ENCODE data around the gene PROX1.

Gene PROX1

GRCh38 chr1:213999732-214000131 is 12.0 kb downstream of the PROX1 start:
- WGBS (ENCODE audit: extremely low coverage, insufficient coverage, insufficient read length), result no CpG with 5 or more reads among the region's 2 CpGs
- DNase-seq, result no peak

GRCh38 chr1:214002060-214002459 is 14.3 kb downstream of the PROX1 start:
- Histone ChIP-seq H3K23ac (ENCODE audit: low read length) (no peak overlapping the region), H2BK12ac (ENCODE audit: low read length) (no peak overlapping the region), H3K4me3 (ENCODE audit: low read depth, low read length) (no peak overlapping the region), H3K4ac (ENCODE audit: low read depth, low read length) (no peak overlapping the region), H2AK5ac (ENCODE audit: low read length) (no peak overlapping the region), H3K27ac (ENCODE audit: low read depth, low read length) (no peak overlapping the region), H2BK120ac (ENCODE audit: insufficient read depth, low read length, poor library complexity) (no peak overlapping the region), H3K79me1 (ENCODE audit: low read length) (no peaks in the 10 kb centered on the region), H3K4me1 (ENCODE audit: control insufficient read depth in 1 of 2, insufficient read depth in 2 of 2, low read length in 2 of 2) (no peaks in the 10 kb centered on the region), H3K79me2 (ENCODE audit: control insufficient read depth, insufficient read depth, low read length, poor library complexity) (no peaks in the 10 kb centered on the region), H4K91ac (ENCODE audit: low read depth, low read length) (no peak overlapping the region), H3K9me3 (ENCODE audit: insufficient read depth, low read depth, low read length) (peaks cover 2% of the 10 kb centered on the region), H3K27me3 (ENCODE audit: insufficient read depth, low read length) (no peaks in the 10 kb centered on the region), H4K8ac (ENCODE audit: low read depth, low read length) (no peak overlapping the region), H3K14ac (ENCODE audit: low read length) (no peak overlapping the region), H2BK5ac (ENCODE audit: low read depth, low read length, poor library complexity) (no peak overlapping the region), H3K18ac (ENCODE audit: low read length) (no peak overlapping the region), H3K36me3 (ENCODE audit: control insufficient read depth in 1 of 2, insufficient read depth in 2 of 2, low read length in 2 of 2) (peaks cover 13 to 14% of the 10 kb centered on the region in 2 experiments), H3K9ac (ENCODE audit: low read length) (no peak overlapping the region), H3K4me2 (ENCODE audit: low read length) (no peak overlapping the region), H2AFZ (ENCODE audit: insufficient read depth, low read length, poor library complexity) (no peak overlapping the region), H4K12ac (ENCODE audit: low read depth, low read length) (no peak overlapping the region)
- no CpG with 5 or more reads among the region's 6 CpGs for WGBS (ENCODE audit: extremely low coverage, insufficient coverage, insufficient read length)
- DNase-seq, result no peak

More at GRCh38 chr1:213999732-214000131, 12.0 kb downstream of the PROX1 start:
- Histone ChIP-seq H3K23ac (ENCODE audit: low read length) (peak overlapping the region; percentile 27), H2AFZ (ENCODE audit: insufficient read depth, low read length, poor library complexity) (no peak overlapping the region), H2BK5ac (ENCODE audit: low read depth, low read length, poor library complexity) (no peak overlapping the region), H4K12ac (ENCODE audit: low read depth, low read length) (no peak overlapping the region), H3K79me2 (ENCODE audit: control insufficient read depth, insufficient read depth, low read length, poor library complexity) (no peaks in the 10 kb centered on the region), H3K36me3 (ENCODE audit: control insufficient read depth in 1 of 2, insufficient read depth in 2 of 2, low read length in 2 of 2) (peaks cover 17 to 18% of the 10 kb centered on the region in 2 experiments), H2AK5ac (ENCODE audit: low read length) (no peak overlapping the region), H3K4me1 (ENCODE audit: control insufficient read depth in 1 of 2, insufficient read depth in 2 of 2, low read length in 2 of 2) (no peaks in the 10 kb centered on the region), H3K27me3 (ENCODE audit: insufficient read depth, low read length) (no peaks in the 10 kb centered on the region), H3K4ac (ENCODE audit: low read depth, low read length) (no peak overlapping the region), H3K79me1 (ENCODE audit: low read length) (no peaks in the 10 kb centered on the region), H4K8ac (ENCODE audit: low read depth, low read length) (no peak overlapping the region), H2BK120ac (ENCODE audit: insufficient read depth, low read length, poor library complexity) (no peak overlapping the region), H3K4me2 (ENCODE audit: low read length) (no peak overlapping the region), H3K9ac (ENCODE audit: low read length) (no peak overlapping the region), H3K18ac (ENCODE audit: low read length) (no peak overlapping the region), H2BK12ac (ENCODE audit: low read length) (no peak overlapping the region), H3K14ac (ENCODE audit: low read length) (no peak overlapping the region), H4K91ac (ENCODE audit: low read depth, low read length) (no peak overlapping the region), H3K4me3 (ENCODE audit: low read depth, low read length) (no peak overlapping the region), H3K9me3 (ENCODE audit: insufficient read depth, low read depth, low read length) (no peaks in the 10 kb centered on the region), H3K27ac (ENCODE audit: low read depth, low read length) (no peak overlapping the region)

- Histone ChIP-seq H2BK12ac (ENCODE audit: low read length) (no peak overlapping the region), H3K27ac (ENCODE audit: low read depth, low read length) (no peak overlapping the region), H3K9me3 (ENCODE audit: insufficient read depth, low read depth, low read length) (peaks cover 2% of the 10 kb centered on the region), H3K4me2 (ENCODE audit: low read length) (no peak overlapping the region), H2BK120ac (ENCODE audit: insufficient read depth, low read length, poor library complexity) (no peak overlapping the region), H3K14ac (ENCODE audit: low read length) (no peak overlapping the region), H4K8ac (ENCODE audit: low read depth, low read length) (no peak overlapping the region), H2BK5ac (ENCODE audit: low read depth, low read length, poor library complexity) (no peak overlapping the region), H3K4me3 (ENCODE audit: low read depth, low read length) (no peak overlapping the region), H3K36me3 (ENCODE audit: control insufficient read depth in 1 of 2, insufficient read depth in 2 of 2, low read length in 2 of 2) (peaks cover 10% of the 10 kb centered on the region in 2 experiments), H3K79me2 (ENCODE audit: control insufficient read depth, insufficient read depth, low read length, poor library complexity) (no peaks in the 10 kb centered on the region), H3K27me3 (ENCODE audit: insufficient read depth, low read length) (no peaks in the 10 kb centered on the region), H3K79me1 (ENCODE audit: low read length) (no peaks in the 10 kb centered on the region), H4K12ac (ENCODE audit: low read depth, low read length) (no peak overlapping the region), H3K4me1 (ENCODE audit: control insufficient read depth in 1 of 2, insufficient read depth in 2 of 2, low read length in 2 of 2) (no peaks in the 10 kb centered on the region), H2AK5ac (ENCODE audit: low read length) (no peak overlapping the region), H3K18ac (ENCODE audit: low read length) (no peak overlapping the region), H2AFZ (ENCODE audit: insufficient read depth, low read length, poor library complexity) (no peak overlapping the region), H3K9ac (ENCODE audit: low read length) (no peak overlapping the region), H3K23ac (ENCODE audit: low read length) (no peak overlapping the region), H4K91ac (ENCODE audit: low read depth, low read length) (no peak overlapping the region), H3K4ac (ENCODE audit: low read depth, low read length) (no peak overlapping the region)
- DNase-seq, result no peak
- no CpG with 5 or more reads among the region's 3 CpGs for WGBS (ENCODE audit: extremely low coverage, insufficient coverage, insufficient read length)
Observed at GRCh38 chr1:214002472-214002871, 14.7 kb downstream of the PROX1 start.

- H2BK120ac ChIP-seq (ENCODE audit: insufficient read depth, low read length, poor library complexity), result no peak overlapping the region
- H2AK5ac ChIP-seq (ENCODE audit: low read length), result no peak overlapping the region
- H3K9me3 ChIP-seq (ENCODE audit: insufficient read depth, low read depth, low read length), result peaks cover 2% of the 10 kb centered on the region
- no peaks in the 10 kb centered on the region for H3K27me3 ChIP-seq (ENCODE audit: insufficient read depth, low read length)
- no peak overlapping the region for H3K23ac ChIP-seq (ENCODE audit: low read length)
- no peak overlapping the region for H3K4me2 ChIP-seq (ENCODE audit: low read length)
- H2BK12ac ChIP-seq (ENCODE audit: low read length), result no peak overlapping the region
- H3K27ac ChIP-seq (ENCODE audit: low read depth, low read length), result no peak overlapping the region
- H3K79me1 ChIP-seq (ENCODE audit: low read length), result no peaks in the 10 kb centered on the region
- H4K8ac ChIP-seq (ENCODE audit: low read depth, low read length), result no peak overlapping the region
- H4K91ac ChIP-seq (ENCODE audit: low read depth, low read length), result no peak overlapping the region
- no peaks in the 10 kb centered on the region for H3K4me1 ChIP-seq (ENCODE audit: control insufficient read depth in 1 of 2, insufficient read depth in 2 of 2, low read length in 2 of 2)
- H2AFZ ChIP-seq (ENCODE audit: insufficient read depth, low read length, poor library complexity), result no peak overlapping the region
- H3K4ac ChIP-seq (ENCODE audit: low read depth, low read length), result no peak overlapping the region
- H3K18ac ChIP-seq (ENCODE audit: low read length), result no peak overlapping the region
- no peak overlapping the region for H3K14ac ChIP-seq (ENCODE audit: low read length)
- DNase-seq, result no peak
- H3K36me3 ChIP-seq (ENCODE audit: control insufficient read depth in 1 of 2, insufficient read depth in 2 of 2, low read length in 2 of 2), result peaks cover 4% of the 10 kb centered on the region in 2 experiments
- no peak overlapping the region for H4K12ac ChIP-seq (ENCODE audit: low read depth, low read length)
- no peak overlapping the region for H2BK5ac ChIP-seq (ENCODE audit: low read depth, low read length, poor library complexity)
- no peak overlapping the region for H3K4me3 ChIP-seq (ENCODE audit: low read depth, low read length)
- H3K9ac ChIP-seq (ENCODE audit: low read length), result no peak overlapping the region
- no peaks in the 10 kb centered on the region for H3K79me2 ChIP-seq (ENCODE audit: control insufficient read depth, insufficient read depth, low read length, poor library complexity)
- no CpG with 5 or more reads among the region's 3 CpGs for WGBS (ENCODE audit: extremely low coverage, insufficient coverage, insufficient read length)
Observed at GRCh38 chr1:214003233-214003632, 15.5 kb downstream of the PROX1 start.

All from trophoblast cell (in vitro differentiated cells and primary cell).